ENCODE data around the gene PRKCZ.
"Not testable (repeated sequence)": the region's sequence is repeated elsewhere in the genome, so short reads cannot be mapped to it uniquely, and the experiment has no call there.

PRKCZ gene

DNA sequence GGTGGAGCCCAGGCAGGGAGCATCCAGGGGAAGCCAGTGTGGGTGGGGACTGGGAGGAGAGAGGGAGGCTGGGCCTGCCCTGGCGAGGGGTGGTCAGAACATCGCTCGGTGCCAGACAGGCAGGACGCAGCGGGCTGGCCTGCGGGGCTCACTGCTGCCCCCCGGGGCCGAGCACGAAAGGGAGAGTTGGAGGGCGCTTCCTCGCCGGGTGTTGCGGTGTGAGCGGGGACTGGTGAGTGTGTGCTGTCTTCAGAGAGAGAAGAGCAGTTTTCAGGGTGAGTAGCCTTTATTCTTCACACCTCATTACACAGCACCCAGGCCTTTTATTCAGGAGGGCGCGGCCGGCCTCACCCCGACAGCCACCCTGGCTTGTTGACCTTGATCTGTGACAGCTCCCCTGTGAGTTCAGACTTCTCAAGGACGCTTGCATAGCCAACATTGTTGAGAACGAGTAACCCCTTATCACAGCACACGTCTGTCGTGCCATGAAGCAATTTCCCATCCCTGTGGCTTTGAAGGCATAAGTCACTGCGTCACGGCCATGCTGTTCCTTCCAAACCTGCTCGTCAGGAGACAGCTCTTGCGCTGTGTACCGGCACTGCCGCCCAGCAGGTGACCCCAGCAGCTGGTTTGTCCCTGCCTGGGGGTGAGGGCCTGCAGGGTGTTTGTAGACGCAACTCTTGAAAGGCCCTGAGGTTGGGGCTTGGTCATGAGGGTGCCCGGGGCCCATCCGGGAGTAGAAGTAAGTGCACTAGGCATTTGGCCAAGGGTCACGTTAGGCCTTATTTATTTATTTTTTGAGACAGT, 54.6 kb downstream of the PRKCZ start:
- no peak for DNase-seq

DNA sequence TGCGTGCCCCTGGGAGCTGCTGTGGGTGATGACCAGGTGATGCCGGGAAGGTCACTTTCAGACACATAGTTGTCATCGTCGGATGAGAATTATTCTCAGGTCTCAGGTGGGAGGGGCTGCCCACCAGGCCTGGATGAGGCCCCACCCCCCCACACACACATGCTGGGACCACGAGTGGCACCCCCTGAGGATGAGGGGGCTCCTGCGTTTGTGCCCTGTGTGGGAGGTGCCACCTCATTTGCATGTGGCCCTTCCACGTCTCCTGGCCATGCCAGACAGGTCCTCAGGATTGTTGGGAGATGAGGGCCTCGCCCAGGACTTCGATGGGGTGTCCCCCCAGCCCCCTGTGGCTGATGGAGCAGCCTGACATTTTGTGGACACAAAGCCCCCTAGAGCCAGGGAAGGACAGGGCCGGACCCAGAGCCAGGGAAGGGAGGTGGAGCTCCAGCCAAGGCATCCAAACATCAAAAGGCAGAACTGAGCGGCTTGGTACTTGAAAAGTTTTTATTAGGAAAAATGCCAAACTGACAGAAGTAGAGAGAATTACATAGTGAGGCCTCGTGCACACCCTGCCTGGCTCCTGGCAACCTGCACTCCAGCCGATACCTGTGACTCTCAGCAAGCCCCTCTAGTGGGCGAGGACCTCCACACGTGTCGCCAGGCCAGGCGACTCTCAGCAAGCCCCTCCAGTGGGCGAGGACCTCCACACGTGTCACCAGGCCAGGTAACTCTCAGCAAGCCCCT, 55.7 kb downstream of the PRKCZ start:
- DNase-seq, result no peak

- no peak for DNase-seq
Measured at GRCh38 chr1:2106659-2107405, 56.6 kb downstream of the PRKCZ start.

- DNase-seq, result no peak
Measured at GRCh38 chr1:2107586-2108212, 57.5 kb downstream of the PRKCZ start.

DNA sequence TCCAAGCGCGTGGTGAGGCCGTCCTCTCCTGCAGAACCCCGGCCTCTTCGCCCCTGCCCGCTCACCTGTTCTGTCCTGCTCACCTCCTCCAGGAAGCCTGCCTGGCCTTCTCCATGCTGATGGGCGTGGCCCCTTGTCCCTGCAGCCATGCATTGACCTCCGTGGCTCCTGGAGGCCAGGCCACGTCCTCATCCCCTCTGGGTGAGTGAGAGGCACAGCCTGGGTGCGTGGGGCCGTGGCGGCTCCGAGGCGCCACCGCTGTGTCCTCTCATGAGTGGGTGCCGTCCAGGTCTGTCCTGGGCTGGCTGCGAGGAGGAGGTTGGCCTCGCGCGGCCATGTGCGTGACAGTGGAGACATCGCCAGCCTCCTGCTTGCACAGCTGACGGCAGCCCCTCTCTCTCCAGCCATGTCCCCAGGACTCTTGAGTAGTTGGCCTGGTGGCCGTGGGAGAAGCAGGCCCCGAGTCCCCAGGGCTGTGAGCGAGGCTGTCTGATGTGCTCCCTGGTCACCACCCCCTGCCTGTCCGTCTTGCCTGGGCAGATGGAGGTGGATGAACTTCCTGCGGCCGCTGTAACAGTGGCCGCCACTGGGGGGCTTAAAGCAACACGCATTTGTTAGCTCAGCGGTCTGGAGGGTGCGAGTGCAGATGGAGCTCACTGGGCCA, 58.1 kb downstream of the PRKCZ start:
- DNase-seq, result no peak

GRCh38 chr1:2108877-2109580, 58.8 kb downstream of the PRKCZ start:
- DNase-seq, result no peak

DNA sequence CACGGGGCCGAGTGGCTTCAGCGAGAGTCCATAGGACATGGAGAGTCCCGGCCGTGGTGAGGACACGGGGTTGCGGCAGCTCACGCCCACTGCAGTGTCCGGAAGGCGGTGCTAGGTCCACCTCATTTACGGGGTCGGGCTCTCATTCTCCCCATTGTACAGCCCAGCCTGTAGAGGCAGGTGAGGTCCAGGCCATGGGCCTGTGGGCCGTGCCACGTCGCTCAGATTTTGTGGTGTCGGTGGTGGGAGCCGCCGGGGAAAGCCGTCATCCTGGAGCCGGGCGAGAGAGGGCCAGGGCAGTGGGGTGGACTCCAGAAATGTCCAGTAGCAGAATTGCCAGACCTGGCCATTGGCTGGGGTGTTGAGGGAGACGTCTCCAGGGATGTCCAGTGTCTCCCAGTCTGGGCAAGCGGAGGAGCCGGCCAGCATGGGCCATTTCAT, 59.4 kb downstream of the PRKCZ start:
- no peak for DNase-seq

DNA sequence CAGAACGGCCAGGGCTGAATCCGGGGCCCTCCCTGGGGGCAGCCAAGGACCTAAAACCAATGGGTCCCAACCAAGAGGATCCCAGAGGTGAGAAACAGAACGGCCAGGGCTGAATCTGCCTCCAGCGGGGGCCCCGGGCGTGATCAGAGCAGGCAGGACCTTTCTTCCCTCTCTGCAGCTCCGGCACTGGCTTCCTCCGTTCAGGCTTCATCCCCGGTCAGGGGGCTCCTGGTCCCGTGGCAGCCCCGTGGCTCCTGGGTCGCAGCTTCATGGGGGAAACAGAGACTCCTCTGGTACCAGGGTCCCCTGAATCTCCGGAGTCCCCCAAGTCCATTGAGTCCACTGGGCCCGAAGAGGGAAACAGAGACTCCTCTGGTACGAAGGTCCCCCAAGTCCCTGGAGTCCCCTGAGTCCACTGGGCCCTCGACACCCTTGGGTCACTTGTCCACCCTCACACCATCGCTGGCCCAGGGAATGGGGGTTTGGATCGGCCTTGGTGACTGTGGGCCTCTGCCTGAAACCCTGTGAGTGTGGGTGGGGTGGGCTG, 60.1 kb downstream of the PRKCZ start:
- DNase-seq, result no peak

GRCh38 chr1:2110738-2111673, 60.8 kb downstream of the PRKCZ start:
- no peak for DNase-seq

DNA sequence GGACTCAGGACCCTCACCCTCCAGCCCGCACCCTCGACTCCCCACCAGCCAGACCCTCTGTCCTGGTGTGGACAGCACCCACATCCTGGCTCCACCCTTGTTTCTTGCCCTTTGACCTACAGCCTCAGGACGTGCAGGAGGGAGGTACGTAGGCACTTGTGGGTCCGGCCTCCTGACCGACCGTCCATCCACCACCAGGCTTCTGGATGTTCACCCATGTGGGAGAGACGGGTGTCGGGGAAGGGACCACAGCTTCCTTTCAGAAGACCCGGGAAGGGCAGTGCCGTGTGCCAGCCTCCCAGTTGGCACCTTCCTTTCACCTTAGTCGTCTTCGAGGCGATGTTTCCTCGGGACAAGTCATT, 61.4 kb downstream of the PRKCZ start:
- DNase-seq, result no peak

GRCh38 chr1:2112280-2112701, 62.1 kb downstream of the PRKCZ start:
- DNase-seq, result no peak

- no peak for DNase-seq
Measured at GRCh38 chr1:2113620-2114135, 63.5 kb downstream of the PRKCZ start.

- DNase-seq, result not testable (repeated sequence)
Measured at GRCh38 chr1:2114635-2115007, 64.4 kb downstream of the PRKCZ start.

DNA sequence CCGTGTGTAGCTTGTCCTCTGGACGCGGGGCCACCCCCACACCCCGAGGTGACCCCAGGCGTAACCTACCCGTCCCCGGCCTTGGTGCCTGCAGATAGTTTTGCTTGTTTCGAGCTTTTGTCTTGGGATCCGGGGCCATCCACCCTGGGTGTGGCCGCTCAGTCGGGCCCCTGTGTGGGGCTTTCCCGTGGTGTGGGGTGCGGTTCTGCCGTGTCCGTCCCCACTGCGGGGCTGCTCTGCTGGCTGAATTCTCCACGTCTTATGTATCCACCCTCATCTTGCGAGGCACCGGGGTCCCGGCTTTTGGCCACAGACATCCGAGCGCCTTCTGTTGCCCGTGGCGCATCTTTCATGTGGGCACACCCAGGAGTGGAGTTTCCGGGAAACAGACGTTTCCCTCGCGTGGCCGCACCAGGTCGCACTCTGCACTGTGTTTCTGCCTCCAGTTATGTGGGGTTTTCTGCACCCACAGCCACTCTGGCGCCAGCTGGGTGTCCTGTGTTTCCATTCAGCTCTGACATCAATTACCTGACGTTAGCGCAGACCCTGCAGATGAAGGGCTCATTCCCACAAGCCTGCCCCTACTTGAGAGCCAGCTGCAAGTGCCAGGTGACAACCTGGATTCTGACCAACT, 64.9 kb downstream of the PRKCZ start:
- DNase-seq, result no peak

DNA sequence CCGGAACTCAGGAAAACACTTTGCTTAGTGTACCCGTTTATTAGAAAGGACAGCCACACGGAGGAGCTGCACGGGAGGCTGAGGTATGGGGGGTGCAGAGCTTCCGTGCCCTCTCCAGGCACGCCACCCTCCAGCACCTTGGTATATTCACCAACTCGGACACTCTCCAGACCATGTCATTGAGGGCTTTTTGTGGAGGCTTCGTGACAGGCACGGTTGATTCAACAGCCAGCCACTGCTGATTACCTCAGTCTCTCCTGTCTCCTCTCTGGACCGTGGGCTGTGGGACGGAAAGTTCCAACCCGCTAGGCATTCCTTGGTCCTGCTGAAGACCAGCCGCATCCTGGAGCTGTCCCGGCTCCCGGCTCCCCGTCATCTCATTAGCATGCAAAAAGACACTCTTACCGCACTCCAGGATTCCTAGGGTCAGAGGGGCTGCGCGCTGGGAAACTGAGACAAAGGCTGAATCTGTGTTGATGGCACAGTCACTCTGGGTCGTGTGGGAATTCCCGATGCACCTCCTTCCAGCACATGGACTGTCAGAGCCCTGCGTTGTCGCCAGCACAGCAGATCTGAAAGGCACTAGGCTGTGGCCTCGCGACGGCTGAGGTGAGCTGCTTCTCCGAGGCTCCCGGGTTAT, 65.6 kb downstream of the PRKCZ start:
- no peak for DNase-seq

DNA sequence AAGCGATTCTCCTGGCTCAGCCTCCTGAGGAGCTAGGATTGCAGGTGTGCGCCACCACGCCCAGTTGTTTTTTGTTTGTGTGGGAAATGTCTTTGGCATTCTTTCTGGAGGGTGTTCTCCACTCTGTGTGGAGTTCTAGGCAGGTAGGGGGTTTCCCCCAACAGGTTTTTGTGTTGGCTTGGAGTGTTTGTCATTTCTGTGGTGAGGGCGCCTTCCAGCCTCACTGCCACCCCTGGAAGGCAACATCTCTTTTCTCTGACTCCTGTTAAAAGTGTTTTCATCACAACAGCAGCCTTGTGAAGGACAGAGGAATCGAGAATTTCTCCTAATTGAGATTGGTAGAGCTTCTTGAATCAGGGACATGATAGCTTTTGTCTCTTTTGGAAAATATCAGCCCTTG, 69.7 kb downstream of the PRKCZ start:
- no peak for DNase-seq

- no peak for DNase-seq
Measured at GRCh38 chr1:2121101-2121691, 71.0 kb downstream of the PRKCZ start.

DNA sequence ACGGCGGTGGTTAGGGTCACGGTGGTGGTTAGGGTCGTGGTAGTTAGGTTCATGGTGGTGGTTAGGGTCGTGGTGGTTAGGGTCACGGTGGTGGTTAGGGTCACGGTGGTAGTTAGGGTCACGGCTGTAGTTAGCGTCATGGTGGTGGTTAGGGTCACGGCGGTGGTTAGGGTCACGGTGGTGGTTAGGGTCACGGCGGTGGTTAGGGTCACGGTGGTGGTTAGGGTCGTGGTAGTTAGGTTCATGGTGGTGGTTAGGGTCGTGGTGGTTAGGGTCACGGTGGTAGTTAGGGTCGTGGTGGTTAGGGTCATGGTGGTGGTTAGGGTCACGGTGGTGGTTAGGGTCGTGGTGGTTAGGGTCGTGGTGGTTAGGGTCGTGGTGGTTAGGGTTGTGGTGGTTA, 71.6 kb downstream of the PRKCZ start:
- DNase-seq, result not testable (repeated sequence)

Data from activated naive CD4-positive, alpha-beta T cell (primary cell).